ENCODE measurements around the gene NME1.
"Not testable (repeated sequence)": the region's sequence is repeated elsewhere in the genome, so short reads cannot be mapped to it uniquely, and the experiment has no call there.

Gene NME1

GRCh38 chr17:51153210-51154072 lies at the start of gene NME1:
TSS of gene NME1 (plus strand) at chr17:51153559. CDS start at chr17:51155655, 2,096 bp downstream.
- peak; percentile 88 for TF ChIP-seq CTCF (IDR thresholded peaks at IDR 0.05; ENCODE audit: control insufficient read depth, insufficient read depth, low read depth, low read length, missing control alignments)
- peak within 1 kb of the TSS; percentile 95 for H3K4me3 ChIP-seq (ENCODE audit: control insufficient read depth, low read depth, low read length)
- peak; percentile 99 for DNase-seq (ENCODE audit: low read depth)

- no peak for DNase-seq (ENCODE audit: low read depth)
- TF ChIP-seq CTCF (IDR thresholded peaks at IDR 0.05; ENCODE audit: control insufficient read depth, insufficient read depth, low read depth, low read length, missing control alignments) = no peak
- H3K4me3 ChIP-seq (ENCODE audit: control insufficient read depth, low read depth, low read length) = no peak overlapping the region
Measured at GRCh38 chr17:51107778-51108177, 45.6 kb upstream of the NME1 start.

- H3K4me3 ChIP-seq (ENCODE audit: control insufficient read depth, low read depth, low read length); DNase-seq (ENCODE audit: low read depth): not testable (repeated sequence)
Measured at GRCh38 chr17:51112303-51113222, 40.8 kb upstream of the NME1 start.

GRCh38 chr17:51115179-51115578 lies 38.2 kb upstream of the NME1 start:
- no peak for DNase-seq (ENCODE audit: low read depth)
- no peak overlapping the region for H3K4me3 ChIP-seq (ENCODE audit: control insufficient read depth, low read depth, low read length)
- TF ChIP-seq CTCF (IDR thresholded peaks at IDR 0.05; ENCODE audit: control insufficient read depth, insufficient read depth, low read depth, low read length, missing control alignments) = no peak

- no peak for TF ChIP-seq CTCF (IDR thresholded peaks at IDR 0.05; ENCODE audit: control insufficient read depth, insufficient read depth, low read depth, low read length, missing control alignments)
- no peak for DNase-seq (ENCODE audit: low read depth)
- H3K4me3 ChIP-seq (ENCODE audit: control insufficient read depth, low read depth, low read length) = peak overlapping the region; percentile 96
Measured at GRCh38 chr17:51118330-51119195, 34.8 kb upstream of the NME1 start.

- peak overlapping the region; percentile 96 for H3K4me3 ChIP-seq (ENCODE audit: control insufficient read depth, low read depth, low read length)
- TF ChIP-seq CTCF (IDR thresholded peaks at IDR 0.05; ENCODE audit: control insufficient read depth, insufficient read depth, low read depth, low read length, missing control alignments) = peak; percentile 25
- no peak for DNase-seq (ENCODE audit: low read depth)
Measured at GRCh38 chr17:51119415-51120356, 33.7 kb upstream of the NME1 start.
